Motor neuron (in vitro differentiated cells): ENCODE measurements around the gene PHLDA1. TPM values are rescaled to one million over a fixed set of nuclear protein-coding genes. Genes with fewer than 3 reads are reported as not detected.

Source experiments
- ATAC-seq, 8 experiments: fragments of 200-7000 bp; cut with Tn5 transposase; replicated peaks in 6 of 8; 2 replicates each; pipeline ENCODE4 v1.8.0; 2021; ENCODE audit warnings: mild to moderate bottlenecking in 8 of 8, moderate library complexity in 8 of 8
- H3K27ac ChIP-seq, 2 donors: fragments of 250-450 bp; sonication (Bioruptor Pico); 2 replicates each; pipeline ENCODE4 v1.9.0; 2021; ENCODE audit warnings: antibody characterized with exemption in 2 of 2, mild to moderate bottlenecking in 2 of 2, moderate library complexity in 1 of 2
- H3K4me1 ChIP-seq, 2 donors: fragments of 250-450 bp; sonication (Bioruptor Pico); replicated peaks in 1 of 2; 2 replicates each; pipeline ENCODE4 v1.6.1; 2021; ENCODE audit warnings: antibody characterized with exemption in 2 of 2, mild to moderate bottlenecking in 2 of 2, moderate library complexity in 1 of 2
- H3K4me3 ChIP-seq, 5 donors: fragments of 250-450 bp; sonication (Bioruptor Pico); 2 replicates each; pipeline ENCODE4 v1.9.0; 2021; ENCODE audit warnings: antibody characterized with exemption in 5 of 5, mild to moderate bottlenecking in 5 of 5, moderate library complexity in 4 of 5
- WGBS, 10 experiments: fragments of 450-650 bp; shearing (Covaris generic); methylation state at CpG; one replicate each; pipeline ENCODE4 v1.0.0; 2022; 5-methylcytosine and 5-hydroxymethylcytosine counted together
- in situ Hi-C, 9 experiments: fragments of 400-800 bp; cut with MboI; loops; one replicate each; pipeline ENCODE4 v1.15.0; 2021; ENCODE audit warnings: low sequenced_read_pairs in 9 of 9, low pct_unique_long_range_greater_than_20kb in 2 of 9; ENCODE audit not compliant: unreplicated experiment in 9 of 9
- total RNA-seq, 8 experiments: library from RNA; unstranded; fragments of 300-600 nt; gene quantifications; 2 replicates each; pipeline versions ENCODE4 v1.2.3 to v1.2.4, GENCODE V29; 2022

Gene PHLDA1
- total RNA-seq = 10 to 100 TPM in 6 of 8 experiments, 1 to 10 TPM in 2; 2.7 to 69.4 (median 16.5) TPM

- in situ Hi-C loops = loop anchor here (10.0 to 25.0 kb wide), 3 partner anchors 469 to 497 kb away; no protein-coding TSS in a partner anchor
- ATAC-seq = peak; percentile 75 to 87 (median 86)
- Histone ChIP-seq H3K4me3 (peak within 1 kb of the TSS; percentile 53 to 91 (median 60)), H3K4me1 (peaks cover 14 to 20% of the 10 kb centered on the region in 2 donors), H3K27ac (peak within 1 kb of the TSS; percentile 83 to 84)
- 0 to 1% (median 0%) methylated on average over 3 to 29 of the region's 67 CpGs; no CpG with 5 or more reads in 5 of the 10 experiments for WGBS, 10 experiments
Observed at GRCh38 chr12:76031414-76032042, at the start of gene PHLDA1. Gene PHLDA1, minus strand, starts transcription at chr12:76031776.

DNA sequence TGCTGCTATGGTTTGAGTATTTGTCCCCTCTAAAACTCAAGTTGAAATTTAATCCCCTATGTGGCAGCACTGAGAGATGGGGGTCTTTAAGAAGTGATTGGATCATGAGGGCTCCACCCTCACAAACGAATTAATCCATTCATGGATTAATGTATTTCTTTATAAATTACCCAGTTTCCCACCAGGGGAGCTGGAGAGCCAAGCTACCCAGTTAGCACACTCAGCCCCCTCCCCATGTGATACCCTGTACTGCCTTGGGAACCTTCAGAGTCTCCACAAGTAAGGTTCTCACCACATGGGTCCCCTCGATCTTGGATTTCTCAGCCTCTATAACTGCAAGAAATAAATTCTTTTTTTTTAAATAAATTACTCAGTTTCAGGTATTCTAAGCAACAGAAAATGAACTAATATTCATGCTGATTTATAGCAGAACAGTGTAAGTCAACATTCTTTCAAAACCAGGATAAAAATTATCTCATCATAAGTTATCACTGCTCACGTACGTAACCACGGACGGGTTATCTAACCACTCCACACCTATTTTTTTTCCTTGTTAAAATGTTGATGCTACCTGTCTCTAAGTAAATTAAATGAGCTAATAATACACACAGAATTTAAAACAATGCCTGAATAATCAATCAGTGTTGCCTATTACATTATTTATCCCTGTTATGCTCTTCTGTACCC, 49.3 kb upstream of the PHLDA1 start:
- Histone ChIP-seq H3K4me3 (no peak overlapping the region), H3K27ac (no peak overlapping the region), H3K4me1 (peaks cover 7 to 20% of the 10 kb centered on the region in 2 donors)
- 0 to 100% (median 78%) methylated on average over 1 to 5 of the region's 6 CpGs; no CpG with 5 or more reads in 1 of the 10 experiments for WGBS, 10 experiments
- in situ Hi-C loops = loop anchor here in 1 of 9 experiments (25.0 kb wide), 1 partner anchor 256 kb away; the partner anchor contains the start of gene BBS10
- no peak for ATAC-seq

DNA sequence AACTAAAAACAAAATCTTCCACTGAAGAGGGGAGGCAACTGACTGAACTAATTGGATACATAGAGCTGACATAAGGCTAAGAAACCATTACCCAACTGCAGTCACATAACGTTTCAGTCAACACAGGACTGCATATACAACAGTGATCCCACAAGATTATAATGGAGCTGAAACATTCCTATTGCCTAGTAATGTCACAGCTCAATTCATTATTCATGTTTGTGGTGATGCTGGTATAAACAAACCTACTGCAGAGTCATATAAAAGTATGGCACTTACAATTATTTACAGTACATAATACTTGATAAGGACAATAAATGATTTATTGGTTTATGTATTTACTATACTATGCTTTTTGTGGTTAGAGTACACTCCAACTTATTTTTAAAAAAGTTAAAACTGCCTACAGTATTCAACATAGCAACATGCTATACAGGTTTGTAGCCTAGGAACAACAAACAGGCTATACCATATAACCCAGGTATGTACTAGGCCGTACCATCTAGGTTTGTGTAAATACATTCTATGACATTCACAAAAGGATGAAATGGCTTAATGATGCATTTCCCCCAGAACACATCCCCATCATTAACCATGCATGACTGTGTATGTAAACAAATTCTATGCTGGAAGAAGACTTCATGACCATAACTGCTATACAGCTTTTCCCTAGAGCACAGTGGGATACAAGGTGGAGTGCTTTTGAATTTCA, 48.6 kb upstream of the PHLDA1 start:
- in situ Hi-C loops = loop anchor here in 1 of 9 experiments (25.0 kb wide), 1 partner anchor 257 kb away; the partner anchor contains the start of gene BBS10
- WGBS, 10 experiments = 65 to 100% (median 82%) methylated on average over 1 to 2 of the region's 2 CpGs; no CpG with 5 or more reads in 3 of the 10 experiments
- peaks cover 7 to 19% of the 10 kb centered on the region in 2 donors for H3K4me1 ChIP-seq

DNA sequence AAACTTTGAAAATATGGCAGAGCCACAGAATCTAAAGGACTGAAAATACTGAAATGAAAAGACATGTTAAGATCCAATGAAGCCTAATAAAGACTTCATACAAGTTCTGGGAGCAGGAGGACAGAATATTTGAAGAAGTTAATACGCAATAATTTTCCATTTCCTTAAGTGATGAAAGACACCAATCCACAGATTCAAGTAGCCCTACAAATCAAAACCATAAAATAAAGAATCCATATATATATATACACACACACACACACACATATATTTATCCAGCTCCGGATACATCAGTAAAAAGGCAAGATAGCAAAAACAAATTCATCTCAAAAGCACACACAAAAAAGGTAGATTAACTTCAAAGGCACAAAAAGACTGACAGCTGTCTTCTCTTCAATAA, 47.2 kb upstream of the PHLDA1 start:
- in situ Hi-C loops = loop anchor here in 1 of 9 experiments (25.0 kb wide), 1 partner anchor 259 kb away; the partner anchor contains the start of gene BBS10
- Histone ChIP-seq H3K4me1 (peaks cover 7 to 19% of the 10 kb centered on the region in 2 donors), H3K4me3 (no peak overlapping the region), H3K27ac (no peak overlapping the region)
- 67 to 100% (median 92%) methylated on average over 1 to 2 of the region's 2 CpGs; no CpG with 5 or more reads in 1 of the 10 experiments for WGBS, 10 experiments
- ATAC-seq = no peak

More for the DNA sequence above, 48.6 kb upstream of the PHLDA1 start:
- ATAC-seq = no peak
- Histone ChIP-seq H3K4me3 (no peak overlapping the region), H3K27ac (no peak overlapping the region)

DNA sequence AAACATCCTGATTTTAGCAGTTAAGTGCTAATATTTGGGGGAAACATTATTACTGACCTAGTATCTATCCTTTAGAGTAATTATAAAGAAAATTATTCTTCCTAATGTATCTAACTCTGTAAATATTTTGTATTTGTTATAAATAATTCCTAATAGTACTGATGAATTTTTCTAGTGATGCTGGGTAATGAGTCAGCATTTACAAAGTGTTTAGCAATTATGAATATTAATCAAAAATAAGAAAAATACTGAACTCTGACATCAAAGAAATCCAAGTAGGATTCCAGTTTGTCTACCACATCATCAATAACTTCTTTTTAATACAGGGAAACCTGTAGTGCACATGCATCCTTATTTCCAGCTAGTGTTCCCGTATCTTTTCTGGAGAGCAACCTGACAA, 43.9 kb upstream of the PHLDA1 start:
- H3K4me1 ChIP-seq = peaks cover 0 to under 1% of the 10 kb centered on the region in 2 donors
- no peak for ATAC-seq
- 60 to 100% (median 100%) methylated on average over 1 of the region's 1 CpG; no CpG with 5 or more reads in 2 of the 10 experiments for WGBS, 10 experiments

GRCh38 chr12:76074701-76075336, 43.2 kb upstream of the PHLDA1 start:
- WGBS, 10 experiments = 63 to 100% (median 100%) methylated on average over 1 of the region's 1 CpG; no CpG with 5 or more reads in 5 of the 10 experiments
- Histone ChIP-seq H3K27ac (no peak overlapping the region), H3K4me3 (no peak overlapping the region), H3K4me1 (no peaks in the 10 kb centered on the region)
- in situ Hi-C loops = loop anchor here in 3 of 9 experiments (25.0 kb wide), 2 partner anchors 262 to 387 kb away; partner anchors contain the start of gene BBS10 (in 2 of the 3)
- peak in 1 of 8 experiments; percentile 35 for ATAC-seq

More for the DNA sequence above, 43.9 kb upstream of the PHLDA1 start:
- in situ Hi-C loops = loop anchor here in 1 of 9 experiments (25.0 kb wide), 1 partner anchor 262 kb away; the partner anchor contains the start of gene BBS10
- Histone ChIP-seq H3K27ac (no peak overlapping the region), H3K4me3 (no peak overlapping the region)

DNA sequence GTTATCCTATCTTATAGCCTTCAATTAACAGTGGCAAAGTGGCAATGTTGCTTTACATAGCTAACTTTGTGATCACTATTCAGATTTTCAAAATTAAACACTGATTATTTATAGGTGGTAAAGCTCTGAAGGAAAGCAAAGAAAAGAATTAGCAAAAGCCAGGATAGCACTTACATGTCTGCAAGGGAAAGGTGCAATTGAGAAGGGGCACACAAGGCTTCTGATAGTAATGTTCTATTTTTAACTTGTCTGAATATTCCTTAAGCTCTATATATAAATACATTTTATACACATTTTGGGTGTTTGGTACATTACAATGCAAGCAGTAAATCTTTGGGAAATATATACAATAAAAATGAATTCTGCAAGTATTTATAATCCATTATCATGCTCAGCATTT, 42.0 kb upstream of the PHLDA1 start:
- Histone ChIP-seq H3K4me1 (no peaks in the 10 kb centered on the region), H3K4me3 (no peak overlapping the region), H3K27ac (no peak overlapping the region)
- in situ Hi-C loops = loop anchor here in 2 of 9 experiments (25.0 kb wide), 2 partner anchors 264 to 389 kb away; partner anchors contain the start of gene BBS10 (in 1 of the 2)
- no peak for ATAC-seq

GRCh38 chr12:76072568-76072967, 41.0 kb upstream of the PHLDA1 start:
- WGBS, 10 experiments = 35 to 100% (median 90%) methylated on average over 1 to 3 of the region's 3 CpGs; no CpG with 5 or more reads in 2 of the 10 experiments
- Histone ChIP-seq H3K27ac (no peak overlapping the region), H3K4me3 (no peak overlapping the region), H3K4me1 (no peaks in the 10 kb centered on the region)
- ATAC-seq = no peak
- in situ Hi-C loops = loop anchor here in 2 of 9 experiments (25.0 kb wide), 2 partner anchors 265 to 390 kb away; partner anchors contain the start of gene BBS10 (in 1 of the 2)

GRCh38 chr12:76069339-76069738, 37.8 kb upstream of the PHLDA1 start:
- Histone ChIP-seq H3K4me1 (no peaks in the 10 kb centered on the region), H3K27ac (no peak overlapping the region), H3K4me3 (no peak overlapping the region)
- ATAC-seq = no peak
- in situ Hi-C loops = loop anchor here in 2 of 9 experiments (10.0 to 25.0 kb wide), 3 partner anchors 268 to 393 kb away; partner anchors contain the start of gene BBS10 (in 2 of the 2)

GRCh38 chr12:76065917-76066316, 34.3 kb upstream of the PHLDA1 start:
- in situ Hi-C loops = loop anchor here in 2 of 9 experiments (10.0 to 25.0 kb wide), 3 partner anchors 271 to 396 kb away; partner anchors contain the start of gene BBS10 (in 2 of the 2)
- ATAC-seq = no peak
- Histone ChIP-seq H3K27ac (no peak overlapping the region), H3K4me1 (no peaks in the 10 kb centered on the region), H3K4me3 (no peak overlapping the region)
- WGBS, 10 experiments = 92 to 100% (median 97%) methylated on average over 3 of the region's 3 CpGs

DNA sequence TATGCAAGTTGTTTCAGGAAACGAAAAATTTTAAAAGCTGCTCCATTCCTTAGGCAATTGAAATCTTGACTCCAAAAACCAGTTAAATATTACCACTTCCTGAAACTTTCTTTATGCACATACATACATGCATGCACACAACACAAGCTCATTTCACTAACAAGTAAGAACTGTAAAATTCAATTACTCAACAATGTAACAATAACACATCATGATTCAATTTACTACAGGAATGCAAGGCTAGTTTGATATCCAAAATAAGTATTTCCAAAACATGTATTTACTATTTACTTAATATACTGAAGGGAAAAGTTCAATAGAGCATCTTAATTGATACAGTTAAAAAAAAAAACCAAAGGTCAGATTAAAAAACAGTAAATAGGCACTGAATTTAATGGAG, 33.3 kb upstream of the PHLDA1 start:
- no peaks in the 10 kb centered on the region for H3K4me1 ChIP-seq
- 38 to 100% (median 100%) methylated on average over 1 of the region's 1 CpG; no CpG with 5 or more reads in 3 of the 10 experiments for WGBS, 10 experiments
- no peak overlapping the region for H3K4me3 ChIP-seq
- no peak overlapping the region for H3K27ac ChIP-seq
- peak in 1 of 8 experiments; percentile 43 for ATAC-seq
- in situ Hi-C loops = loop anchor here in 2 of 9 experiments (10.0 to 25.0 kb wide), 3 partner anchors 272 to 397 kb away; partner anchors contain the start of gene BBS10 (in 2 of the 2)

GRCh38 chr12:76060111-76060510, 28.5 kb upstream of the PHLDA1 start:
- no peaks in the 10 kb centered on the region for H3K4me1 ChIP-seq
- H3K27ac ChIP-seq = no peak overlapping the region
- in situ Hi-C loops = loop anchor here in 2 of 9 experiments (10.0 to 25.0 kb wide), 3 partner anchors 277 to 402 kb away; partner anchors contain the start of gene BBS10 (in 2 of the 2)
- no peak overlapping the region for H3K4me3 ChIP-seq
- 0 to 80% (median 50%) methylated on average over 1 to 2 of the region's 2 CpGs; no CpG with 5 or more reads in 1 of the 10 experiments for WGBS, 10 experiments
- no peak for ATAC-seq
